ENCODE data around the gene CASQ2.

DNA sequence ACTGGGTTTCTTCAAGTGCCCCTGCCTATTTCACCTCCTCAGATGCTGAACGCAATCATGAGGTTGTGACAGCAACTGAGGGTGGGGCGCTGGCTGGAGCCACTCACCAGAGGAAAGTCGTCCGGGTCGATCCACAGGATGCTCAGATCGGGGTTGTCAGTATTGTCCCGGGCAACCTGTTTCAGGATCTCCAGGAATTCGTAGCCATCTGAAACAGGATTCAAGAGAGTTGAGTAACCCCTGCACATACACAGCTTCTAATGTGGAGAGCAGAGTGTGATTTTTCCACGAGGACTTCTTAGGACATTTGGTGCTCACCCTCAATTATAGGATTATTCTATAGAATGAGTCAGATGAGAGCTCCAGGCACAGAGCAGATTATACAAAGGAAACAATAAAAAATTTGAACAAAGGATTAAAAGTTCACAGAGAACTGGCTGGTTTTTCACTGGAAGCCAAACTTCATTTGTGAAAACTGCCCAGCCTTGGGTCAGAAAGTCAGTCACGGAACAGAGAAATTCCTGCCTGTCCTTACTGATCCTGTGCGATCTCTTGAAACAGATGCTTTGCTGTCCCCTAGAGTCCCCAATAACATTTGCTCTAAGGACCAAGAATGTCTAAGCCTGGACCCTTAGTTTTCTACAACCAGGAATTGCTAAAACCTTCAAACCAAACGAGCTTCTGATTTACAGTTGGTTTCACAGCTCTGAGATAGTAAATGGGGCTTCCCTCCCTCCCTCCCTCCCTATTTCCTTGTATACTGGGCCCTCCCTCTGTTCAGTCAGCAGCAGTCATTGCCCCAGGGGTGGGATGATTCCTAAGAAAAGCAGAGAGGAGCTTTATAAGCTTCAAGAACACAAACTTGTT lies 63.2 kb downstream of the CASQ2 start:
- TF ChIP-seq, protein P1, sequence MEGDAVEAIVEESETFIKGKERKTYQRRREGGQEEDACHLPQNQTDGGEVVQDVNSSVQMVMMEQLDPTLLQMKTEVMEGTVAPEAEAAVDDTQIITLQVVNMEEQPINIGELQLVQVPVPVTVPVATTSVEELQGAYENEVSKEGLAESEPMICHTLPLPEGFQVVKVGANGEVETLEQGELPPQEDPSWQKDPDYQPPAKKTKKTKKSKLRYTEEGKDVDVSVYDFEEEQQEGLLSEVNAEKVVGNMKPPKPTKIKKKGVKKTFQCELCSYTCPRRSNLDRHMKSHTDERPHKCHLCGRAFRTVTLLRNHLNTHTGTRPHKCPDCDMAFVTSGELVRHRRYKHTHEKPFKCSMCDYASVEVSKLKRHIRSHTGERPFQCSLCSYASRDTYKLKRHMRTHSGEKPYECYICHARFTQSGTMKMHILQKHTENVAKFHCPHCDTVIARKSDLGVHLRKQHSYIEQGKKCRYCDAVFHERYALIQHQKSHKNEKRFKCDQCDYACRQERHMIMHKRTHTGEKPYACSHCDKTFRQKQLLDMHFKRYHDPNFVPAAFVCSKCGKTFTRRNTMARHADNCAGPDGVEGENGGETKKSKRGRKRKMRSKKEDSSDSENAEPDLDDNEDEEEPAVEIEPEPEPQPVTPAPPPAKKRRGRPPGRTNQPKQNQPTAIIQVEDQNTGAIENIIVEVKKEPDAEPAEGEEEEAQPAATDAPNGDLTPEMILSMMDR (IDR thresholded peaks at IDR 0.05) = no peak
- TF ChIP-seq POLR2A (IDR thresholded peaks at IDR 0.05) = no peak

All from testis (tissue), 2 donors.